A673 (cell line): ENCODE results near the gene DGKD.

Experiments used
- EZH2 ChIP-seq: fragments of 200-600 bp; sonication (generic); IDR thresholded peaks from 2 replicates; pipeline ENCODE4 v1.6.1; 2017; ENCODE audit warnings: borderline replicate concordance, low read depth, mild to moderate bottlenecking, mixed read lengths, antibody characterized with exemption, low read length; ENCODE audit not compliant: poor library complexity, severe bottlenecking
- TF ChIP-seq, protein P1 (sequence below): fragments of 300-800, 200-600 bp; sonication (generic); conservative IDR thresholded peaks from 2 replicates; pipeline ENCODE4 v1.5.1; 2017; ENCODE audit warnings: low read depth, mild to moderate bottlenecking, antibody characterized with exemption, low read length, moderate library complexity, mixed read lengths

DNA sequence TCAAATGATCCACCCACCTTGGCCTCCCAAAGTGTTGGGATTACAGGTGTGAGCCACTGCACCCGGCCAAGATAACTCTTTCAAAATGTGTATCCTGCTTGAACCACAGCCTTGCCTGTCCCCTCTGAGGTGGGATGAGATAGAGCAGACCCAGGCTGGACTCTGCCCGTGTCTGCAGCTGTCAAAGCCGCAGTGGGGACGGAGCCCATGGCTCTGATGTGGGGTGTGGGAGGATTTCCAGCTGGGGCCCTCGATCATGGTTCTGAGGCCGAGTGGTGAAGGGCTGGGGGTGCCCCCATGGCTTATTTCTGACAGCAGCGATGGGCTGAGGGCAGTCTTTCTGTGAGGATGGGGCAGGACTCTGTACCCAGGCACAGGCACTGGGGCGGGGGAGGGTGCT lies 104.5 kb downstream of the DGKD start:
- TF ChIP-seq, protein P1, sequence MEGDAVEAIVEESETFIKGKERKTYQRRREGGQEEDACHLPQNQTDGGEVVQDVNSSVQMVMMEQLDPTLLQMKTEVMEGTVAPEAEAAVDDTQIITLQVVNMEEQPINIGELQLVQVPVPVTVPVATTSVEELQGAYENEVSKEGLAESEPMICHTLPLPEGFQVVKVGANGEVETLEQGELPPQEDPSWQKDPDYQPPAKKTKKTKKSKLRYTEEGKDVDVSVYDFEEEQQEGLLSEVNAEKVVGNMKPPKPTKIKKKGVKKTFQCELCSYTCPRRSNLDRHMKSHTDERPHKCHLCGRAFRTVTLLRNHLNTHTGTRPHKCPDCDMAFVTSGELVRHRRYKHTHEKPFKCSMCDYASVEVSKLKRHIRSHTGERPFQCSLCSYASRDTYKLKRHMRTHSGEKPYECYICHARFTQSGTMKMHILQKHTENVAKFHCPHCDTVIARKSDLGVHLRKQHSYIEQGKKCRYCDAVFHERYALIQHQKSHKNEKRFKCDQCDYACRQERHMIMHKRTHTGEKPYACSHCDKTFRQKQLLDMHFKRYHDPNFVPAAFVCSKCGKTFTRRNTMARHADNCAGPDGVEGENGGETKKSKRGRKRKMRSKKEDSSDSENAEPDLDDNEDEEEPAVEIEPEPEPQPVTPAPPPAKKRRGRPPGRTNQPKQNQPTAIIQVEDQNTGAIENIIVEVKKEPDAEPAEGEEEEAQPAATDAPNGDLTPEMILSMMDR = no peak
- TF ChIP-seq EZH2 = no peak
